Suppressor macrophage treated with lipopolysaccharide for 1 hour (primary cell): ENCODE results near the gene OS9.

Experiments used
- DNase-seq, 3 donors: peaks; one replicate each; pipeline ENCODE4 v3.0.0-alpha.2; 2020 to 2022

OS9 gene

DNA sequence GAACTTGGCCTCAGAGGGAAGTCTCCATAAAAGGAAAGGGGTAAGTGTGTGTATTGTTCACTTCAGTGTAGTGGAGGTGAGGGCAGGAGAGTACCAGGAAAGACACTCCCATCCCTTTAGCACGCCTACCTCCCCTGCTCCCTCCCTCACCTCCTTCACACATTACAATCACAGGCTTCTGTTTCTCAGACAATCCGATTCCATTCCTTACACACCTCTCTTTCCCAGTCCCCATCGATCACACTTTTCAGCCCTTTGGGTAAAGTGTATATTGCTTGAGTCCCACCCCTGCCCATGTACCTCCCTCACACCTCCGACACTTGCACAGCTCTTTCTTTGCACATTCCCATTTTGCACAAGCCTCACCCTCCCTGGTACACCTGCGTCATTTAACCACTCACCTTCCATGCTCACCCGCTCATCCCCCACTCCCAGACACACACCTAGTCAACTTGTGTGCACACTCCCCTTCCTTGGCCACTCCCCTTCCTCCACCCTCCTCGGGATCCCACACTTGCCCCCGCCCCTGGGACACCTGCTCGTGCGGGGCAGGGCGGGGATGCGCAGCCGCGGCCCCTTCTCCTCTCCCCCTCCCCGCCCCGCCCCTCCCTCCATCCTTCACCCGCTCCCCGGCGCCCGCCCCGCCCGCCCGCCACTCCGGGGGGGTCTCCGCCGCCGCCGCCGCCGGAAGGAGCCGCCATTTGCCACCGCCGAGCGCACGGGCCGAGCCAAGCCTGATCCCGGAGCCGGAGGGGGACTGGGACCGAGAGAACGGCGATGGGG lies 60.7 kb downstream of the OS9 start, which contains the start of gene MARCHF9:
Gene MARCHF9 (plus strand): TSS at position 693 of the 783 bp plus-strand sequence. CDS start 426 bp downstream, outside the sequence.
- DNase-seq = peak in 1 of 3 donors; percentile 60

DNA sequence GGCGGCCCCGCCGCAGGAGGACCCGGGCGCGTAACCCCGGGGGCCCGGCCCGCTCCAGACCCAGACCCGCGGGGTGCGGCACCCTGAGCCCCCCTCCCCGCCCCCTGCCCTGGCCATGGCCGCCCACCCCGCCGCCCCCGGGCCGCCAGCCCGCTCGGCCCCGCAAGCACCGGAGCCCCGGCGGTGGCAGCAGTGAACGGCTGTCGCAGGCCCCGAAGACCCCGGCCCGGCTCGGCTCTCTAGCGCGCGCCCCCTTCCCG lies 61.2 kb downstream of the OS9 start:
- no peak for DNase-seq

DNA sequence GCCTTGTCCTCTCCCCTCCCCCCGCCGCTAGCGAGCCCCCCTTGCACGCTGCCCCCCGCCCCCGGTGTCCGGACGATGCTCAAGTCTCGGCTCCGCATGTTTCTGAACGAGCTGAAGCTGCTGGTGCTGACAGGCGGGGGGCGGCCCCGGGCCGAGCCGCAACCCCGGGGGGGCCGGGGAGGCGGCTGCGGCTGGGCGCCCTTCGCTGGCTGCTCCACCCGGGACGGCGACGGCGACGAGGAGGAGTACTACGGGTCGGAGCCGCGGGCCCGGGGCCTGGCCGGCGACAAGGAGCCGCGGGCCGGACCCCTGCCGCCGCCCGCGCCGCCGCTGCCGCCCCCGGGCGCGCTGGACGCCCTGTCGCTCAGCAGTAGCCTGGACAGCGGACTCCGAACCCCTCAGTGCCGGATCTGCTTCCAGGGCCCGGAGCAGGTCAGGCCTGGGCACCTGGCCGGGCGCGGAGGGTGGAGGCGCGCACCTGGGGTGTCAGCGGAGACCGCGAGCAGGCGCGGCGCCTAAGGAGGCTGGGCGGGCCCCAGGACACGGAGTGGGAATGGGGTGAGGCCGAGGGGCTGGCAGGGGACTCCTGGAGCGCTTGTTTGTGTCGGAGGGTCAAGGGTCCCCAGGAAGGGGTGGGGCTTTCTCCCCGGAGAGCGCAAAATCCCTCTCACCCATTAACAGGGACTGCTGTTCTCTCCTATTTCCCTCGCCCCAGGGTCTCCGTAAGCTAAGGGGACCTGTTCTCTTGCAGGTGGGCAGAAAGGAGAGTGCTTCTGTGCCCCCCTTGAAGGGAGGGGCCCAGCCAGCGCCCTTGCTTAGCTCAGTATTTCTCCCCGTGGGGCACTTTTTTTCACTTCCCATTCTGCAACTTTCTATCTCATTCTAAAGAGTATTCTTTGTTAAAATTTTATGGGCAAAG lies 61.8 kb downstream of the OS9 start:
- DNase-seq = peak in 1 of 3 donors; percentile 53

DNA sequence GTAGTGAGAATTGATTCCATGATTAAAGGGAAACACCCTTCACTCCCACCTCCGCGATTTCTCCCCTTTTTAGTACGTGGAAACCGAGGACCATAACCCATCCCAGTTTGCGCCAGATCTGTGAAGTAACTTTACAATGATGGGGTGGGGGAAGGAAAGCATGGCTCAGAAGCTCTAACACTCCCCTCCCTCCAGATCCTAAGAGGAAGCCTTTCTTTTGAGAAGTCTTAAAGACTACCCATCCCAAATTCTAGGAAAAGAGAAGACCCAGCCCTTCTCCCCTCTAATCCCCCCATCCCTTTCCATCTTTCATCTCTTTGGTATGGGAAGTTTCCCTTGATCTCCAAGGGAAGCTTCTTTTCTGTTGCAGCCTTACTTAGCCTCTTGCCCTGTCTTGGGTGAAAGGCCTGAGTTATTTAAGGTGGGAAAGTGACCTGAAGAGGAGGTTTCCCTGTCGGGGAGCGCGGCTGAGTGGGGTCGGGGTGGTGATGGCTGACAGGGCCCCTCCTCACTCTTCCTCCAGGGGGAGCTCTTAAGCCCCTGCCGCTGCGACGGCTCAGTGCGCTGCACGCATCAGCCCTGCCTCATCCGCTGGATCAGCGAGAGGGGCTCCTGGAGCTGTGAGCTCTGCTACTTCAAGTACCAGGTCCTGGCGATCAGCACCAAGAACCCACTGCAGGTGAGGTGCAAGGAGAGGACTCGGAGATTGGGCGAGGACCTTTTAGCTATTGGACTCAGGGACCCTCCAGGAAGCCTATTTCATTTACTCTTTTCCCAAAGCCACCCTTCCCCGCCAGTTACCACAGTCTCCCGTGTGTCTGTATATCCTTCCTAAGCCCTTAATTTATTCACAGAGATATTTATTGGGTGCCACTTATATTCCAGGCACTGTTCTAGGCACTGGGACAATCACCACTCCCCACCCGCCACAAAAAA lies 62.7 kb downstream of the OS9 start:
- DNase-seq = peak; percentile 73 to 86 (median 80)

DNA sequence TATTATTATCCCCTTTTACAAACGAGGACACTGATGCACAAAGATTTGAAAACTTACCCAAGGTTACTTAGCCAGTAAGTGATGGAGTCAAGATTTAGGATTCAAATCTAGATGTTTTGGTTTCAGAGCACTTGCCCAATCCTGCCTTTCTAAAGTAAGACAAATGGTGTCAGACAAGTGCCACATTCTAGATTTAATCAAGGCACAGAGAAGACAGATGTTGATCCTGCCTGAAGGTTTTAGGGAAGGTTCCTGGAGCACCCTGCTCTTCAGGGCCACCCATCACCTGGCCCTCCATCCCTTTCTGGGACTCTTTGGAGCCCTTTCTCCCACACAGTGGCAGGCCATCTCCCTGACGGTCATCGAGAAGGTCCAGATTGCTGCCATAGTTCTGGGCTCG lies 63.8 kb downstream of the OS9 start:
- no peak for DNase-seq

DNA sequence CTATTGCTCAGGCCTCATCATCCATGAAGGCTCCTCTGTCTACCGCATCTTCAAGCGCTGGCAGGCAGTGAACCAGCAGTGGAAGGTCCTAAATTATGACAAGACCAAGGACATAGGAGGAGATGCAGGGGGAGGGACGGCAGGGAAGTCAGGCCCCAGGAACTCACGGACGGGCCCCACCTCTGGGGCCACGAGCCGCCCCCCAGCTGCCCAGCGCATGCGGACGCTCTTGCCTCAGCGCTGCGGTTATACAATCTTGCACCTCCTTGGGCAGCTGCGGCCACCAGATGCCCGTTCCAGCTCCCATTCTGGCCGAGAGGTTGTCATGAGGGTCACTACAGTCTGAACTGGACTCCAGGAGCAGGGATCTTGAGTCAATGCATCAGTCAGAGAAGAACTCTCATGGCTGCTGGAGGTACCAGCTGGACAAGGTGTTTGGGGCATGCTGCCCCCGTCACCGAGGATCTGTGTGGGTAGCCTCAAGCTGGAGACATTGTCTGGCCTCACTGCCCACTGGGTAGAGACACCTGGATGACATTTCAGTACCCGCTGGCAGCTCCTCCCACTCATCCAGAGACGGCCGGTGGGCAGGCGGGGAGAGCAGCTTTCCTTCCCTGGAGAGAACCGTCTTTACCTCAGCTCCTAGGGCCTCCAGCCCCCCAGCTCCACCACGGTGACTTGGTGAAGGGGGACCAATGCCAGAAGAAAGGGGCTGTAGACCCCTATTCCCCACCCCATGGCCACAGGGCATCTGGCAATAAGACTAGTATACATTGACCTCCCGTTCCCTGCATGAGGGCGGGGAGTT lies 64.8 kb downstream of the OS9 start:
- no peak for DNase-seq

DNA sequence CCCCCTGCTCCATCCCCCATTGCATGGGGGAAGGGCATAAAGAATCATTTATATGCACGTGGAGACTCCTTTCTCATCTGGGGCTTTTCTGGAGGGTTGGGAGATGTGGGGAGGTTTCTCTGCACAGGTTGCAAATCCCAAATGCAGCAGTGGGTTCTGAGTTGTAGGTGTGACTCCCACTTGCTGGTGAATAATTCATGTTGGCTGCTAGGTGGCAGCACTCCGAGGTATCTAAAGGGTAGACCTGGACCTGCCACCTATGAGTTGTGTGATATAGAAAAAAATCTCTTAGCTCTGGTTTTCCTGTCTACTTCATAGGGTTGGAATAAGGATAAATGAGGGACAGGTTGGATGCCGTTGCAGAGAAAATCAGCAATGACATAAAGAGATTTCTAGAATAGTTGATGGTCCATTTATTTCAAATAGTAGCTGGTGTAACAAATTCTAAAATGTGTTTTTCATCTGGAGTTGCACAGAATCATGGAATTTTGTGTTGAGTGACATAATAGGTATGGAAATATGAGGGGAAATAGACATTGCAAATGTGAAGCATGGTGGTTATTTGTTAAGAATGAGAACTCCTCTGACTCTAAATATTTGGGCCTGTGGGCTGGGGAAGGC lies 65.5 kb downstream of the OS9 start:
- DNase-seq = peak in 1 of 3 donors; percentile 20

DNA sequence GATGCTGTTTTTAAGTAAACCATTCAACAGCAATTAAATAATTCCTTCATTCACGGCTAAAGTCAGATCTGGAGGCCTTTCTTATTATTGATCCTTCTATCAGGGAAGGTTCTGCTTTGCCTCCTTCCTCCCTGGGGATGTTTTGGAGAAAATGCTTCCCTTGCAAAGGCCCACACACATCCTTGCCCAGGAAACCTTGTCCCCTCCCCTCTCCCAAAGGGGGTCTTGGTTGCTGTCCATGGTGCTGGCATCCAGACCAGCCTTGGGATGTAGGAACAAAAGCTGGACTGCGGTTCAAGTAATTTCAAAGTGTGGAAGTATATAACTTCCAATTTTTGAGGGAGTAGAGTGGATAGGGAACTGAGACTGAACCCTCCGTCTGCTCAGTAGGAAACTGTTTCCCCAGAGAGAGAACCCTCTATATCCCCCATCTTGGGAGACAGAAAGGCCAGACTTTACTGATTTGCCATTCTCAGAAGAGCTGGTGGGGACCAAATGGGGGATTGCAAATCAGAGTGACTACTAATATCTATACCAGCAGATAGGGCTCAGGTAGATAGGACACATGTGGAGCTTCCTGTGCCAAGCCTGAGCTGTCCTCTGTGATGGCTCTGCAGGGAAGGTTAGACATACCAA lies 66.5 kb downstream of the OS9 start:
- no peak for DNase-seq

DNA sequence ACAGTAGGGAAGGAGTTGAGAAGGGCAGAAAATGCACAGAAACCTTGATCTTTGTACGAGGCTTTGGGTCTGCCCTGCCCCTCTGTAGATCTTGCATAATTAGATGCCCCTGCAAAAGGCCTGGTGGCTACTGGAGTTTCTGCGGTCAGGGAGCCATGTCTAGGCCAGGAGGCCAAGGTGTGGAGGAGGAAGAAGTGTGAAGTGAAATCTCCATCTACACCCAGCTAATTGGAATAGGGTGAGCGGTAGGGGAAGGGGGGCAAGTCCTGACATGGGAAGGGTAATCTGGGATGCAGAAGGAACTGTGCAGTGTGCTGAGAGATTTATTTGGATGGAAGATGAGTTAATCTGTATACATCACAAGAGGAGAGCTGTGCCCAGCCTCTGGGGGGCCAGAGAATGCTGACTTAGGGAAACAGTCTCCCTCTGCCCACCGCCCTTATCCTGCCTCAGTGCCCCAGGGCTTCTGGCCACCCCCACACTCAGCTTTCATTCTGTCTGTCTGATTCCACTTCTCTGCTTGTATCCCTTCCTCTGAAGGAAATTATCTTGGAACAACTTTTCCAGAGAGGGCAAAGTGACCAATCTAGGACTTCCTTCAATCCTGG lies 67.6 kb downstream of the OS9 start:
- no peak for DNase-seq

DNA sequence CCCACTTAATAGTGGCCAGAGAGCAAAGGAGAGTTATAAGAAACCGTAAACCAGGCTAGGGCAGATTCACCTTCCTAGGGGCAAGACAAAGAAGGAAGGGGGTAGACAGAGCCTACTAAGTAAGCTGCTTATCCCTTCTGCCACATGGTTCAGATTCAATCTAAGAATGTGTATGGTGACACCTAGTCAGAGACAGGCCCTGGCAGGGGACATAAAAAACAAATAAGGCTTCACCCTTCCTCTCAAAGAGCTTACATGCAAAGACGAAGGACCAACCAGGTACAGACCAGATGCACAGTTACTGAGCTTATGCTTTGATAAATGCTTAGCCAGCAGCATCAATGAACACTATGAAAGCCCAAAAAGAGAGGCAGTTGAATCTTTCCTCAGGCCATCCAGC lies 68.5 kb downstream of the OS9 start:
- DNase-seq = no peak

DNA sequence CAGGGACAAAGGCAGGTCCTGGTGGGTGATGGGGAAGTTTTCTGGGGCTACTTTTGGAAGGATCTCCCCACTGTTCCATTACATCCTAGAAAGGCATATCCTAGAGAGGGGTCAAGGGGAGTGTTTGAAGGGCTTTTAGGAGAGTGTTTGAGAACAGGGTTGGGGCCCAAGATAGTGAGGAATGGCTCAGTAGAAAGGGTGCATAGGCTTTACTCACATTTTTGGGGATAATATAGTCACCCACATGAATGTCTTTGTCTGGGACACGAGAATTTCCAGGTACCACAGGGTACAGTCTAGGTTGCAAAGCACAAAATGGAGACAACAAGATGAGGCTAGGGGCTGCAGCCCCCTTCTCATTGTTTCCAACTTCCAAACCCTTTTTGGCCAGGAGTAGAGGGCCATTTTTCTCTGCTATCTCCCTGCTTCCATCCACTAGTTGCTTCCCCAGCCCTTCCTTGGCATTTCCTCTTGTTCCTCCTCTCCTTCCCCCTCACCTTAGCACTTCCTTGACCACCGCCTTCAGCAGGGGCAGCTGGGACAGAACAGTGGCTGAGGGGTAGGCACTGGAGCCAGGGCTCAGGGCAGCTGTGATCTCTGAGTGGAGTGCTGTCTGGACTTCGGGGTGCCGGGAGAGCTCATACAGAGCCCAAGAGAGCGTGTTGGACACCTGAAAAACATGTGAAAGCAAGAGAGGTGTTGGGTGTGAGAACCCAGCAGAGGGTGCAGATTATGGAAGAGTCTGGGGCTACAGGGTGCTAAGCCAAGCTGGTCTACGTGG lies 70.1 kb downstream of the OS9 start:
- no peak for DNase-seq

DNA sequence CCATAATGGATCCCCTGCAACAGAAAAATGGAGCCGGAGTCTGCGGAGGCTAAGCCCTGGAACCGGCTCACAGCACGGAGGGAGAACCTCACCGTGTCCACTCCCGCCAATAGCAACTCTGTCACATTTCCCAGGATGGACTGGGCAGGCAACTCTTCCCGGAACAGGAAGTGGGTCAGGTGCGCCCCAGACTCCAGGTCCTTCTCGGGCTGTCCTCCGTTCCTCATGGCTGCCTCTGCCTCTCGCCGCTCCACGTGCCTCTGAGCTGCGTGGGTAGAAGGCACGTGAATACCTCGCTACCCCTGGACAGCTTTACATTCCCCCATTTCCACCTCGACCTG lies 70.7 kb downstream of the OS9 start:
- DNase-seq = no peak

DNA sequence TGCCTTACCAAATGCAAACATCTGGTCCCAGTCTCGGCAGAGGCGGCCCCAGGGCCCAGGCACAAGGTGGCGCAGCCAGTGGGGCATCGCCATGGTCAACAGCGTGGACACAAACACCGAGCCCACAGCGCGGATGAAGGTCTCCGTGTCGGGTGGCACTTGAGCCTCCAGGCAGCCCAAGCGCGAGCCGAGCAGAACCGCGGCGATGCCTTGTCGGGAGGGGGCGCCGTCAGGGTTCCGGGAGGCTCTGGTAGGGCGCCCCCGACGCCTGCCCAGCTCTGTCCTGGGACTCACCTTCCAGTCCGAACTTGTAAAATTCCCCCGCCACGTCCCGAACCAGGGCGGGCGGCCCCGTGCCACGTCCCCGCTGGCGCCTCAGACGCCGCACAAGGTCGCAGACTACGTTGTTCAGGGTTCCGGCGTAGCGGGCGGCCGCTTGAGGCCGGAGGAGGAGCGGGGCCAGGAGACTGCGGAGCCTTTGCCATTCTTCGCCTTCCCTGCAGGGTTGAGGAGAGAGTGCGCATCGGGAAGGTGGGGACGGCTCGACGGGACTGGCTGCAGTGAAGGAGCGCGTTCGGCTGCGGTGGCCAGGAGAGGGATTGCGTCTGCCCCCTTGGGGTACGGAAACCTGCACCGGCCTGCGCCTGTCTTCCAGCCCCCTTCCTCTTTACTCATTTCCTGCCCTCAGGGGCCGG lies 71.2 kb downstream of the OS9 start:
- DNase-seq = peak; percentile 58 to 84 (median 60)

DNA sequence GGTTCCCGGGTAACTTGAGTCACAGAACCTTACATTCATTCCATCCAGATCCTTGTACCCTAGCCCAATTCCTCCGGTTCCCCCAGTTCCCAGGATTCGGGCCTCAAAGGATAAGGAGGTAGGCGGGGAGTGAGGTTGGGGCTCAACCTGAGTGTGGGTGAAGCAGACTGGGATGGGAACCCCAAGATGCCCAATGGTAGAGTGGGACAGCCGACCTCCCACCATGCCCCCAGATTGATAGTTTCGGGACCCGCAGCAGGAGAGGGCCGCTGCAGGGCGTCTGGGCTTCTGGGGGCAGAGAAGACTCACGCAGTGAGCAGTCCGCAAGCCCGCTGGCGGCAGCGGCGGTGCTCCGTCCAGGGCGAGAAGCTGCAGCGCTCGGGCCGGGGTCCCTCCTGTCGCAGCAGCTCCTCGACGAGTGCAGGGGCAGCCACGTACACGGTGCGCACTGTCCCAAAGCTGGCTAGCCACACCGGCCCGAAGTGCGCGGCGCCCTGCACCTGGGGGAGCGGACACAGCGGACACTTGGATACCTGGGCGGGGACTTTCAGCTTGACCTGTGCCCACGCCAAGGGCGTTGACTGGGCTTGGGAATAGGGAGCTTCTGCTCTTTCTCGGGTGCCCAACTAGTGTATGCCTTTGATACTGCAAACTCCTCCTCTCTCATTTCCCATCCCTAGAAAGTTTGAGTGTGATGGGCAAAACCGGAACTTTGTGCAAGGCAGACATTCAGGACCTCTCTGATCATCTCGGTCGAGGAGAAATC lies 71.9 kb downstream of the OS9 start:
- peak in 1 of 3 donors; percentile 43 for DNase-seq

DNA sequence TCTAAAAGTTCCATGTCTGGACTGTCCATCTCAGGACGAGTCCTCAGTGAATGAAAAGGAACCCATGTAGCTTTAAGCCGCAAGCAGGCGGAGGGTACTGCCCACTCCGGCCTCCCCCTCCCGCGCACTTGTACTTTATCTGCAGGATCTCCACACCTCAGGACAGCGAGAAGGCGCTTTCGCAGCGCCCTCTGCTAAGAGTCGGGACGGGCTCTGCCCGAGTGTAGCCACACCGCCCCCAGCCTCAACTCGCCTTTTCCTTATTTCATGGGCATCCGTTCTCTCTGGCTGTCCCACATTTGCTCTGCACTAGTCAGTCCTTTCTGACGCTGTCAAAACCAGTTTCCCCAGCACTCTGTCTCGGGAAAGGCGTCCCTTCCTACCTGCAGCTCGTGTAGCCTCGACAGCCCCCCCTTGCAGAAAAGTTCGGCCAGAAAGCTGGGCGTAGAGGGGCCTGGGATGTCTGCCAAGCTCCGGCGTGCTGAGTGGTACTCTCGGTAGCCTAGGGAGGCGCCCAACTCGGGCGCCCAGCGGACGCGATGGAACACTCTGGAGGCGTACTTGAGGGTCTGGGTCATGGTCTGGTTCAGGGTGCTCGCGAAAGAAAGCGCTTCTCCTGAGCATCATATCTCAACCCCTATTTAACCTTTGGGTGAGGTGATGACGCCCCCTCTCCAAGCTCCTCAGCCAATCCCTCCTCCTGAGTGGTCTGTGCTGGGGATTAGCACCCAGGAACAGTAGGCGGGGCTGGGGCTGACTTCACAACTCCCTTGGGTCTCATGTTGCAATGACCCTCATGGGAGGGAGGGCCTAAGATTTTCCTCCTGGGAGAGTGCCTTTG lies 72.8 kb downstream of the OS9 start, which contains the start of gene CYP27B1:
Gene CYP27B1 (minus strand): TSS at position 615 of the 841 bp plus-strand sequence. CDS start 37 bp downstream, at position 578.
- DNase-seq = peak in 1 of 3 donors; percentile 65

DNA sequence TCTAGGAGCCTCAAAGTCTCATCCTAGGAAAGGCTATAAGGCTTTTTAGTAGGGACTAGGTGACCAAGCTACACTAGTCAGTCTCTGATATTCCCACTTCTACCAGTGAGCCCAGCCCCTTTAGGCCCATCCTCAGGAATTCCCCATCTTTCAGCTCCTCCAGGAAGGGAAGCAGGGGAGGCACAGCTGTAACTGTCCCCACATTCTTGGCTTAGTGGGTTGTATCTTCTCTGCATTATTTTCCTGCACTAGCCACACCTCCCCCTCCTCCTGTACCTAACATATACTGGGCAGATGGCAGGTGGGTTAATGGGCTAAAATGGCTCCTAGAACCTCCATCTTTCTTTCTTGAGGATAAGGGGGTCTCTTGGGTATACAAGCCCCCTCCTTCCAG lies 73.4 kb downstream of the OS9 start:
- DNase-seq = peak in 2 of 3 donors; percentile 61 to 66

DNA sequence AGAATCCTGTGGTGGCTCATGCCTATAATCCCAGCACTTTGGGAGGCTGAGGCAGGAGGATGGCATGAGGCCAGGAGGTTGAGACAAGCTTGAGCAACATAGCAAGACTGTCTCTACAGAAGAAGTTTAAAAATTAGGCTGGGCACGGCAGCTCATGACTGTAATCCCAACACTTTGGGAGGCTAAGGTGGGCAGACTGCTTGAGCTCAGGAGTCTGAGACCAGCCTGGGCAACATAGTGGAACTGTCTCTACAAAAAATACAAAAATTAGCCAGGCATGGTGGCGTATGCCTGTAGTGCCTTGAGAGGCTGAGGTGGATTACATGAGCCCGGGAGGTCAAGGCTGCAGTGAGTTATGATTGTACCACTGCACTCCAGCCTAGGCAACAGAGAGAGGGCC lies 73.9 kb downstream of the OS9 start:
- DNase-seq = no peak
